Panc1 (cell line): Measurements from ENCODE around the gene PROKR1. TPM values are rescaled to one million over a fixed set of nuclear protein-coding genes. Genes with fewer than 3 reads are reported as not detected.

Experiments used
- ATAC-seq: fragments of 200-7000 bp; cut with Tn5 transposase; 2 replicates; pipeline ENCODE4 v1.9.1; 2020; ENCODE audit warnings: mild to moderate bottlenecking, moderate library complexity
- BruUV-seq: library from RNA; stranded (reverse); fragments of 400-500 nt; replicated peaks from 2 replicates; lab custom pipeline; 2021; lab: Mats Ljungman, UMichigan
- CTCF ChIA-PET: fragments of 300-600 bp; sonication (Branson Sonifier 250); formaldehyde crosslinking; loops from one replicate; lab custom pipeline; 2022; ENCODE audit warnings: antibody characterized with exemption; lab: Charles Lee
- POLR2A ChIA-PET: fragments of 300-600 bp; sonication (Branson Sonifier 250); formaldehyde crosslinking; loops from one replicate; lab custom pipeline; 2022; ENCODE audit warnings: antibody characterized with exemption; lab: Charles Lee
- DNase-seq: peaks from one replicate; pipeline ENCODE4 v3.0.0-alpha.2; 2010; ENCODE audit warnings: low read depth, low spot score
- H3K27ac ChIP-seq: 2 replicates; pipeline ENCODE4 v1.5.1; 2011; ENCODE audit warnings: mild to moderate bottlenecking, low read length, inconsistent platforms
- H3K27me3 ChIP-seq: fragments of 200-500 bp; sonication (Bioruptor generic); 2 replicates; pipeline ENCODE4 v1.6.0; 2014; ENCODE audit warnings: low read length, inconsistent platforms; ENCODE audit not compliant: control insufficient read depth, insufficient read depth
- H3K36me3 ChIP-seq: fragments of 200-500 bp; sonication (Bioruptor generic); 2 replicates; pipeline ENCODE4 v1.5.1; 2014; ENCODE audit warnings: inconsistent platforms, mild to moderate bottlenecking, low read length, moderate library complexity; ENCODE audit not compliant: control insufficient read depth, insufficient read depth
- H3K4me1 ChIP-seq: 2 replicates; pipeline ENCODE4 v1.5.1; 2011; ENCODE audit warnings: inconsistent platforms, mild to moderate bottlenecking, low read length, moderate library complexity; ENCODE audit not compliant: control insufficient read depth, insufficient read depth
- H3K4me3 ChIP-seq, 2 experiments: 2 replicates each; pipeline ENCODE4 v1.5.1; 2011 to 2012; ENCODE audit warnings: low read depth in 2 of 2, low read length in 2 of 2, mild to moderate bottlenecking in 2 of 2, inconsistent platforms in 1 of 2, moderate library complexity in 1 of 2
- H3K9me3 ChIP-seq: fragments of 200-500 bp; sonication (Bioruptor generic); 2 replicates; pipeline ENCODE4 v1.5.1; 2014; ENCODE audit warnings: low read depth, mild to moderate bottlenecking, inconsistent platforms, low read length, moderate library complexity; ENCODE audit not compliant: control insufficient read depth, insufficient read depth
- POLR2AphosphoS5 ChIP-seq: IDR thresholded peaks from 2 replicates; pipeline ENCODE4 v1.6.1; 2012; ENCODE audit warnings: mild to moderate bottlenecking, low read depth, low read length, moderate library complexity
- REST ChIP-seq, 2 experiments: IDR thresholded peaks; 2 replicates each; pipeline ENCODE4 v1.6.1; 2011 to 2012; ENCODE audit warnings: low read depth in 2 of 2, control low read depth in 1 of 2, low read length in 1 of 2, mild to moderate bottlenecking in 1 of 2, moderate library complexity in 1 of 2; ENCODE audit not compliant: insufficient read depth in 1 of 2
- SIN3A ChIP-seq: IDR thresholded peaks from 2 replicates; pipeline ENCODE4 v1.6.1; 2012; ENCODE audit warnings: low read depth, mild to moderate bottlenecking, low read length, moderate library complexity, borderline replicate concordance; ENCODE audit not compliant: insufficient read depth
- TCF7L2 ChIP-seq: IDR thresholded peaks from 2 replicates; pipeline ENCODE4 v1.6.1; 2011; ENCODE audit warnings: mild to moderate bottlenecking, low read depth, low read length, inconsistent platforms
- in situ Hi-C: cut with HindIII; loops from 2 replicates; pipeline ENCODE4 v1.10.0; 2016; ENCODE audit warnings: low sequenced_read_pairs, low pct_unique_long_range_greater_than_20kb
- intact Hi-C: fragments of 100-400 bp; cut with micrococcal nuclease; formaldehyde crosslinking; loops from one replicate; pipeline ENCODE4 v1.10.0; 2022; ENCODE audit not compliant: unreplicated experiment
- total RNA-seq: library from RNA; stranded (reverse); gene quantifications from one replicate; pipeline ENCODE4 v1.2.1, GENCODE V29; 2021; ENCODE audit not compliant: unreplicated experiment
- TF ChIP-seq, protein P1 (sequence below): fragments of 450-650 bp; IDR thresholded peaks from 2 replicates; pipeline ENCODE4 v1.5.1; 2017; ENCODE audit warnings: mild to moderate bottlenecking

PROKR1 gene
- total RNA-seq, 1 experiment from 2014 or later = not detected

DNA sequence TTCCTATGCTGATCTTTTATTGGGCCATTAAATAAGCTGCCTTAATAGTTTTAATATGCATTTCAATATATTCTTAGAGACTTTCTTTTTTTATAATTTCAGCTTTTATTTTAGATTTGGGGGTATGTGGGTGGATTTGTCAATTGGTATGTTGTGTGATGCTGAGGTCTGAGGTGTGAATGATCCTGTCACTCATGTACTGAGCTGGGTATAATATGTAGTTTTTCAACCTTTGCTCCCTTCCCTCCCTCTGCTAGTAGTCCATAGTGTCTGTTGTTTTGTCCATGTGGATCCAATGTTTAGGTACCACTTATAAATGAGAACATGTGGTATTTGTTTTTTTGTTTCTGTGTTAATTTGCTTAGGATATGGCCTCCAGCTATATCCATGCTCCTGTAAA lies 35.5 kb upstream of the PROKR1 start:
- Histone ChIP-seq H3K36me3 (no peaks in the 10 kb centered on the region), H3K4me3 (no peak overlapping the region), H3K27me3 (no peaks in the 10 kb centered on the region), H3K9me3 (no peaks in the 10 kb centered on the region), H3K27ac (no peak overlapping the region), H3K4me1 (no peaks in the 10 kb centered on the region)
- no TSS peak for BruUV-seq
- ChIA-PET CTCF (no interaction called here), POLR2A (no interaction called here)
- TF ChIP-seq SIN3A (no peak), TCF7L2 (no peak), POLR2AphosphoS5 (no peak), REST (IDR thresholded peaks at IDR 0.05; ENCODE audit: insufficient read depth in 1 of 2, low read depth in 2 of 2, low read length in 1 of 2) (no peak)
- TF ChIP-seq, protein P1, sequence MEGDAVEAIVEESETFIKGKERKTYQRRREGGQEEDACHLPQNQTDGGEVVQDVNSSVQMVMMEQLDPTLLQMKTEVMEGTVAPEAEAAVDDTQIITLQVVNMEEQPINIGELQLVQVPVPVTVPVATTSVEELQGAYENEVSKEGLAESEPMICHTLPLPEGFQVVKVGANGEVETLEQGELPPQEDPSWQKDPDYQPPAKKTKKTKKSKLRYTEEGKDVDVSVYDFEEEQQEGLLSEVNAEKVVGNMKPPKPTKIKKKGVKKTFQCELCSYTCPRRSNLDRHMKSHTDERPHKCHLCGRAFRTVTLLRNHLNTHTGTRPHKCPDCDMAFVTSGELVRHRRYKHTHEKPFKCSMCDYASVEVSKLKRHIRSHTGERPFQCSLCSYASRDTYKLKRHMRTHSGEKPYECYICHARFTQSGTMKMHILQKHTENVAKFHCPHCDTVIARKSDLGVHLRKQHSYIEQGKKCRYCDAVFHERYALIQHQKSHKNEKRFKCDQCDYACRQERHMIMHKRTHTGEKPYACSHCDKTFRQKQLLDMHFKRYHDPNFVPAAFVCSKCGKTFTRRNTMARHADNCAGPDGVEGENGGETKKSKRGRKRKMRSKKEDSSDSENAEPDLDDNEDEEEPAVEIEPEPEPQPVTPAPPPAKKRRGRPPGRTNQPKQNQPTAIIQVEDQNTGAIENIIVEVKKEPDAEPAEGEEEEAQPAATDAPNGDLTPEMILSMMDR = no peak
- DNase-seq = no peak
- in situ Hi-C loops (no loop called here), intact Hi-C loops (no loop called here)
- ATAC-seq = no peak

- ChIA-PET POLR2A (no interaction called here), CTCF (no interaction called here)
- H3K4me1 ChIP-seq = no peaks in the 10 kb centered on the region
- H3K9me3 ChIP-seq = no peaks in the 10 kb centered on the region
- DNase-seq = no peak
- H3K4me3 ChIP-seq = no peak overlapping the region
- intact Hi-C loops = no loop called here
- TF ChIP-seq REST (IDR thresholded peaks at IDR 0.05; ENCODE audit: insufficient read depth in 1 of 2, low read depth in 2 of 2, low read length in 1 of 2) = no peak
- TF ChIP-seq, protein P1 = no peak
- no peak for TF ChIP-seq SIN3A
- no peak for TF ChIP-seq POLR2AphosphoS5
- no peak for TF ChIP-seq TCF7L2
- no peaks in the 10 kb centered on the region for H3K27me3 ChIP-seq
- no TSS peak for BruUV-seq
- no peak for ATAC-seq
- H3K27ac ChIP-seq = no peak overlapping the region
- in situ Hi-C loops = no loop called here
- H3K36me3 ChIP-seq = no peaks in the 10 kb centered on the region
These were observed 30.4 kb upstream of the PROKR1 start for GRCh38 chr2:68612765-68613519.
